Forelimb muscle (tissue), 1 donor: ENCODE results near the gene PAIP2. TPM values are rescaled to one million over a fixed set of nuclear protein-coding genes. Genes with fewer than 3 reads are reported as not detected.

Experiments used
- DNase-seq: peaks from one replicate; pipeline ENCODE4 v3.0.0-alpha.2; 2013; ENCODE audit warnings: low read depth
- polyA plus RNA-seq: library from polyadenylated mRNA; unstranded; fragments of 120-200 nt; gene quantifications from one replicate; pipeline ENCODE4 v1.2.1, GENCODE V29; 2013; ENCODE audit not compliant: insufficient read length

The PAIP2 gene
- polyA plus RNA-seq, 1 donor = 104 TPM

DNA sequence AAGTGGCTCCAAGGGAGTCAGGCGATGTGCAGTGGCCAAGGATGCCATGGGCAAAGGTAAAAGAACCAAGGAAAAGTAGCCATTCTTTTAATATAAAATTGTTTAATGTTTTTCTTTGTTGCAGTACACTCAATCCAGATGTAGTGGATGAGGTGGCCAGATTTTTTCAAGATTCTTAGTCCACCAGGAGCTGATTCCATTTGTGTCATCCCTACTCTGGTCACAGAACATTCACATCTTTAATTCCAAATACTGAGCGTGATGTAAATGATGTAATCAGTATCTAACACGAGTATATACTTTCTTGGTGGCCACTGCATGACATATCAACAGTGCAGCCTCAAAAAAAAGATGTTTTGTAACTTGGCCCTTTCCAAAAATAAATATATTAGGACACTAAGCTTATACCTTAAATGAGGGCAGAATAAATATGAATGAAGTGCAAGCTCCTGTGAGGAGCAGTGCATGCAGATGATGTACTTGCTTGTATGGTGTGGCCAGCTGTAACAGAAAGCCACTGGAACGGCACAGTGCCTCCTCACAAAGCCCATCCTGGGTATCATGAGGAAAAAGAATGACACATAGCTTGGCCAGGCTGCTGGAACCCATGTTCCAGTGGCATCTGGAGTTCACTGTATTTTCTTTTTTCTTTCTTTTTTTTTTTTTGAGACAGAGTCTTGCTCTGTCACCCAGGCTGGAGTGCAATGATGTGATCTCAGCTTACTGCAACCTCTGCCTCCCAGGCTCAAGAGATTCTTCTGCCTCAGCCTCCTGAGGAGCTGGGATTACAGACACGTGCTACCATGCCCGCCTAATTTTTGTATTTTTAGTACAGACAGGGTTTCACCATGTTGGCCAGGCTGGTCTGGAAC lies 68.7 kb downstream of the PAIP2 start:
- no peak for DNase-seq

DNA sequence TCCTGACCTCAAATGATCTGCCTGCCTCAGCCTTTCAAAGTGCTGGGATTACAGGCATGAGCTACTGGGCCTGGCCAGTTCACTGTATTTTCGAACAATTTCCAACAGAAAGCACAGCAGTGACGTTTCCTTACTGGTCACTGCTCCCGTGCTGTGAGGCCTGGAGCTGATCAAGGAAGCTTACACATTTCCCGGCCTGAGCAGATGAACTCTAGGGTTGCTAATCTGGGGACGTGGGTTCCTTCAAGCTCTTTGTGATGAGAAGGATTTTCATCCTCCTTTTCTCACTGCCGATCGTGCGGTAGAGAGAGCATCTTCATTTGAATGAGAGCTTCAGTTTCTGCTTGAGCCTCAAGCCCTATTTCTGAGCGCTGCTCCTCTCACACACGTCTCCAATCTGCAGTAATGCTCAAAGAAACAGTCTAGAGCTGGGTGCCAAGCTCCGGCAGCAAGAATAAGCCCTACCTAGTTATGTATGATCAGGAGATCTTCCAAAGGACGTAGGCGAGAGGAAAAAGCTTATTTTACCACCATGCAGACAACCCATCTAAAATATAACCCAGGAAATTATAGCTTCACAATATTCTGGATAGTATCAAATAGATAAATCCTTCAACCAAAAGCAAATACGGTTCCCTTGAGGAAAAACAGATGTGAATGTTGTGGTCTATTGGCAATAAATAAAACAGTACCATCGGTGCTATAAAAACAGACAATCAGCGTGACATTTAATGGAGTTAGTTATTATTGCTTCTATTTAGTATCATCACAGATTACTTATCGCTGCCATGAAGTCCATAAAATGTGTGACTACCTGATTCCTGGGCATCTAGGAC lies 69.6 kb downstream of the PAIP2 start:
- DNase-seq = no peak

DNA sequence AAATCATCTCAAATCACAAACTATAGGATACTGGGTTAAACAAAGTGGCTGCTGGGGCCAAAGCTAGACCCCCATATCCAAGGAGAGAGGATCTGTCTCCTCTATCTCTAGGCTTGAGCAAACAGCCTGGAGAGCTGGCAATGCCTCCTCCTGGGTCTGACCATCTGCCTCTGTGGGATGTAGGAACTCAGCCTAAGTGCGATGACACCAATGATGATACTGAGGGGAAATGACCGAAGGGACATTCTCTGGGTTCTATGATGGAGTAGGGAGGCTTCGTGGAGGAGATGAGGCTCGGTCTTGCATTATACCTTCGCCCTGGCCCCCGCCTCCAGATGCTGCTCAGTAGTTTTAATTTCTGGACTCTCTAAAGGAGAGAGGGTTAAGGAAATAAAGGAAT lies 71.5 kb downstream of the PAIP2 start:
- no peak for DNase-seq

DNA sequence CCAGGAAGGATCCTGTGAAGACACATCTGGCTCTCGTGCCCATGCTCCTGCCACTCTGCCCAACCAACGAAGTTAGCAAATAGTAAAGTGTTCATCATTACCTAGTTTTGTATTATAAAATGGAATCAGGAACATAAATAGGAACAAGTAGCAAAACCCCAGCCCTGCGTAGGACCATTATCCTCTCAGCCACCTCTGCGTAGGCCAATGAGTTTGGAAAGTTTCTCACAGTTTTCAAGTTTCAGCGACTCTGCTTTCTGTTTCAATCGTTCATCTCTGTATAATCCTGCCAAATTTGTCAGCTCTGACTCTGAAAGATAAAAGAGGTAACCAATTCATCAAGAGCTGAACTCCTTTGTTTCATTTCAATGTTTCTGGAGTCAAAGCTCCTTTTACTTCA lies 72.3 kb downstream of the PAIP2 start:
- DNase-seq = no peak

DNA sequence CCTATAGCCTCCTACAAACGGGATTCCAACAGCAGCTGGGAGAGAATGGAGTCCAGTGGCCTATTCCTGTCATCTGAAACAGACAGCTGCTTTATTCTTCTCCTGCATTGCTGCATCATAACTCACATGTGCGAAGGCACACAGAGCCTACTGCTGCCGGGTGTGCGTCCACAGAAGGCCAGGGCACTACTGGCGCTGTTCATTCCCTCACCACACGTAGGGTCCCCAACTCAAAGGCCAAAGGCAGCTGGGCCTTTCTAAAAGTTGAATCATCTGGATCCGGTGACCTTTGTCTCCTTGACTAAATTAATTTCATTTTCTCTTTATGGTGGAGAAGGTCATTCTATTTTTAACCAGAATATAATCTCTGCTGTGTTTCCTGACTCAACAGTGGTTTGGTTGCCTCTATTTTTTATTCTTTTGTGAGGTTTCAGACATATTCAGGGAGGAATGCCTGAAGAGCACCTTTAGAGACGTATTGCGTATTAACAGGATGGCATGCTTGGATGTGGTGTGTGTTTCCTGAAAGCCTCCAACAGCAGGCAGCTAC lies 73.0 kb downstream of the PAIP2 start:
- DNase-seq = no peak

DNA sequence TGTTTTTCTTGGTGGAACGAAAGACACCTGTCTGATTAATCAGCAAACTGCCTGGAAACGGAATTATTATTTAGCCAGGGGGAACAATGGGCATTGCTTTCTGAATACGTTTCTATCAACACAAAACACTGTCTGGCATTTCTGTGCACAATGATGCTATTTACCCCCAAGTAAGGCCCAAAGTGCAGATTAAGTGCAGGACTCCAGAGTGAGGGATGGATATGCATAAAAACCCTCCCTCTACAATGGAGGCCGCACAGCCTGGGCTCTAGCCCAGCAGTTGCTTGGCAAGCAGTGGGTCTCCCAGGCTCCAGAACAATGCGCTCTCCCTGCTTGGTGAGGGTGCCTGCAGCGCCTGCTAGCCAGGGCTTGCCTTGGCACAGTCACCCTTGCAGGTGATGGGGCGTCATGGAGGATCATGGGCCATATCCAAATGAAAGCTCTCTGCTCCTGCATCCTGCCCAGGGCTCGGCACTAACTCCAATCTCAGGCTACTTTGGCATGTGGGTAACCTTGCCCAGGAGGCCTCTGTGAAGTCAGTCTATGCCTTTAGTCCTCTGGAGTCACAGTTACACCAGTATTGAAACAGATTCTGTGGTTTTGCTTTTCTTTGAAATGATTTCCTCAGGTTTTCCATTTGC lies 73.7 kb downstream of the PAIP2 start:
- no peak for DNase-seq

DNA sequence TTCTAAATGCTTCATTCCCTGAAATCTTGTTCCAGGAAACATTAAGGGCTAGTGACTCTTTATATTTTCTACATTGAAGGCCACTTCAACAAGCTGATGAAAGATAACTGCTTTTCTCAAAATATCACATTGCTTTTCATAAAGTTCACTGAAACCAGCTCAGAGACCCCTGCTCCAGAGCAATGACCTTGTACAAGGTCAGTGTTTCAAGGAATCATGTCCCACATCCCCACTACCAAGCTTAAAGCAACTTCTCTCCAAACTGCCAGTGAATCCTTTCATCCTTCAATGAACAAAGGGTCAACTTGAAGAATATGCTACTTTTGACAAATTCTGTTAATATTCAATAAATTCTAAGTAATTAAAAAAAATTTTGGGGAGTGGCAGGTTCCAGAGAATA lies 74.2 kb downstream of the PAIP2 start:
- DNase-seq = no peak

DNA sequence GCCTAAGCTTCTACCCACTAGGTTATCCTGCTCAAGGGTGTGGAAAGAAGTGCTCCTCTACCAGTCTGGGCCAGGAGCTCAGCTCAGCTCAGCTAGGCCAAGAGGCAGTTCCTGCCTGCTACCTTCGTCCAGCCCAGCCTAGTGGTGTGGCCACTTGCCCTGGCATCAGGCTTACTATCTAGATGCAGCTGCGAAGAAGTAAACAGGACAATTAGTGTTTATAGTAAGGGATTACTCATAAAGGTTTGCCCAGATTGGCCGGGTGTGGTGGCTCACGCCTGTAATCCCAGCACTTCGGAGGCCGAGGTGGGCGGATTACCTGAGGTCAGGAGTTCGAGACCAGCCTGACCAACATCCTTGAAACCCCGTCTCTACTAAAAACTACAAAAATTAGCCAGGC lies 75.0 kb downstream of the PAIP2 start:
- DNase-seq = no peak

DNA sequence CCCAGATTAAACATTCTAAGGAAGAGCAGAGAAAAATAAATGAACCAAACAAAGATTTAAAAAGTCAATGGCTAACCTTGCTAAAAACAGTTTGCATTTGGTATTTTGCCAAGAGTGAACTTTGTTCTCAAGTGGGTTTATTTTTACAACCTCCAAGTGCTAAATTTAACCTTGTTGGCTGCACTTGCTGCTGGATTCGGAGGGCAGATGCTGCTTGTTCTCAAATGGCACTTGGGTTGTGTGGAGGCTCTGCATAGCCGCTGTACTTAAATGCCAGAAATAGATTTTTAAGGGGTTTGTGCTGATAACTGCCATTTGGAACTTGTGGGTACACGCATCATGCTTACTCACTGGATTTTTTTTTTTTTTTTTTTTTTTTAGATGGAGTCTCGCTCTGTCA lies 75.6 kb downstream of the PAIP2 start:
- no peak for DNase-seq

DNA sequence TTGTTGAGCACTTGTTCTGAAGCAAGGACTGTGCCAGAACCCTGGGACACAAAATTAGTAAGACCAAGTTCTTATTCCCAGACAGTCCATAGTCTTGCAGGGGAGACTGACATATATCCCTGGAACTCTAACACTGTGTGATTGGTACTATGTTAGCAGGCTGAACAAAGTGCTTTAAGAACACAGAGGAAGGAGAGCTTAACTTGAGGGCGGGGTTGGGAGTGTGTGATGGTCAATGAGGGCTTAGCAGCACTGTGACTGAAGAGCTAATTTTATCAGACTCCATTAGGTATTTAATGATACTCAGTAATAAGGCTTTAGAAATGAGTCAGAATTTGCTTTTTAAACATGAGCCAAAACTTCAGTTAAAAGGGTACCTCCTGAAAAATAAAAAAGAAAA lies 77.1 kb downstream of the PAIP2 start:
- DNase-seq = no peak

Other genes starting within 250 kb of the PAIP2 start
- gene SIL1, start 143.5 kb upstream of the PAIP2 start, polyA plus RNA-seq = 23.9 TPM
- gene MATR3, start 48.1 kb upstream of the PAIP2 start, polyA plus RNA-seq = 271 TPM
- gene SLC23A1, start 41.4 kb downstream of the PAIP2 start, polyA plus RNA-seq = 0.28 TPM
- gene MZB1, start 48.1 kb downstream of the PAIP2 start, polyA plus RNA-seq = 0.52 TPM
- gene PROB1, start 53.2 kb downstream of the PAIP2 start, polyA plus RNA-seq = 42.6 TPM
- 10.0 TPM for gene SPATA24, start 62.2 kb downstream of the PAIP2 start, polyA plus RNA-seq
- gene DNAJC18, start 97.7 kb downstream of the PAIP2 start, polyA plus RNA-seq = 22.1 TPM
- gene ECSCR, start 120.9 kb downstream of the PAIP2 start, polyA plus RNA-seq = 29.8 TPM
- gene SMIM33, start 129.2 kb downstream of the PAIP2 start, polyA plus RNA-seq = not detected
- gene STING1, start 140.9 kb downstream of the PAIP2 start, polyA plus RNA-seq = 26.4 TPM
- 132 TPM for gene UBE2D2, start 219.5 kb downstream of the PAIP2 start, polyA plus RNA-seq